NOMO-1 treated with dmso at 0.1 percent for 144 hours (cell line): Measurements from ENCODE around the gene HLA-DMA.

ENCODE experiments used
- DNase-seq: peaks from one replicate; lab custom pipeline; 2025; ENCODE audit not compliant: unreplicated experiment; lab: John Stamatoyannopoulos, UW

HLA-DMA gene

DNA sequence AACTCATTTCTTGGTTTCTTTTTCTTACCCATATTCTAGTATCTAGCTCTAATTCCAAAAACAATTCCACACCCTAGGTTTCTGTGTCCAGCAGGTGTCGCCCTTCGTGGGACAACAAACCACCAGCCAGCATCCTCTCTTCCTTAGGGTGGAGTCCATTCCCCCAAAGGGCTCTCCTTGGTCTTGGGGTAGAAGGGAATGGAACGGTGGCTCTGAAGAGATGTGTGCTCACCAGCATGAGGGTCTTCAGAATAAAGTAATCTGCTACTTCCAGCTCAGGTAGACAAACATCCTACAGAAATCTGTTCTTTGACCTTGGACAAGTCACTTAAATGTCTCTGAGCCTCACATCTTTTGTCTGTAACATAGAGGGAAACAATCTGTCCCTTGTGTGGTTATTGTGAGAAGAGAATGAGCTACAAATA is 19.2 kb downstream of the HLA-DMA start:
- DNase-seq: peak; percentile 31

DNA sequence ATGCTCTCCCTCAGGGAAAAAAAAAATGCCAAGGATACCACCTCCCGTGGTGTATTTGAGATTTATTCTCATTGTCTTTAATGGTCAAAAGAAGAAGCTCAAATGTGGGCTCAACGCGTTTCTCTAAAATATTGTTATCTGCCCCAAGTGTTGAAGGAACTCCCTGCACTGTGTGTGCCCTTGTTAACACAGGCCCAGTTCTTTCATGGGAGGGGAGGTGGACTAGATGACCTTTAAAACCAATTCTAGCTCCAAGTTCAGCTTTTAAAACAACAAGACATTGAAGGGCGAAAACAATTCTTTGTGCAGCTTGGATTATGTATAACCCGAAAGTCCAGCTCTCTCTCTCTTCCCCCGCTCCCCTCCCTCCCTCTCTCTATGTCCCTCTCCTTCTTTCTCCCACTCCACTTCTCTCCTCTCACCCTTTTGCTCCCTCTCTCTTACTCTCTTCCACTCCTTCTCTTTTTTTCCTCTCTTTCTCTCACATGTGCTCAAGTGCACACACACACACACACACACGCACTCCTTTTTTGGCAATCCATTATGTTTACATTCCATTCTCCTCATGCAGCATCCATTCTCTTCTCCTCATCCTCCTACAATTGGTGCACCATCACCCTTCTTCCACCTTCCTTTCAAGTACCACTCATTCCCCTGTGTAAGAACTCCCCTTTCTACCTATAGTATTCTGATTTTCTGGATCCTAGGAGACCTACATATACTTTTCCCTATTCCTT is 20.6 kb downstream of the HLA-DMA start:
- no peak for DNase-seq

DNA sequence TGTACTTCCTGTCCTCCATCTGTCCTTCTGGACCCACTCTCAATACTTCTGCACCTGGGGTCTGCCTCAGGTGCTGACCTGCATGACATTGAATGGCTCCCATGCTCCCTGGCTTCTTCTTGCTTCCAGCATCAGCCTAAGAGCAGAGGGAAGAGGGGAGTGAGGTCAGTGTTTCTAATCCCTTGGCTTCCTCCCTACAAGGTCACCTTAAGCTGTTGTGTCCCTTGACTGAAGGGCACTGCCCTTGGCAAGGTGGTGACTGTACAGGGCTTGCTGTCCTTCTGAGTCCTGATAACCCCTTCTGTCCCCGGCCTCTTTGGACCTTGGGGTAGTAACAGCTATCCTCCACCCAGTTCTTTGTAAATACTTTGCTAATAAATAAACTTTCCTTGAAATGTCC is 21.7 kb downstream of the HLA-DMA start:
- no peak for DNase-seq

DNA sequence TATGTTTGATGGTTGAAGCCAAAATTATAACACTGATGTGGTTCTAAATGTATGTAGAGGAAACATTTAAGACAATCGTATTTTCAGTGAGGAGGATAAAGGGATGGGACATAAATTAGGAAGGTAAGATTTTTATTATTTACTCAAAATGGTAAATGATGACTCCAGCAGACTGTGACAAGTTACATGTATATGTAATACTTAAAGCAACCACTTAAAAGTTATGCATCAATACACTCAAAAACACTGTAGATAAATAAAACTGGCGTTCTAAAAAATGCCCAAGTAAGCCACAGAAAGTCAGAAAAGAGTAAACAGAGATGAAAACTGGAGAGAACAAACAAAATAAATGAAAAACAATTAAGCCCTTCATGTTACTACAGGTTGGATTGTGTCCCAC is 30.8 kb downstream of the HLA-DMA start:
- no peak for DNase-seq

DNA sequence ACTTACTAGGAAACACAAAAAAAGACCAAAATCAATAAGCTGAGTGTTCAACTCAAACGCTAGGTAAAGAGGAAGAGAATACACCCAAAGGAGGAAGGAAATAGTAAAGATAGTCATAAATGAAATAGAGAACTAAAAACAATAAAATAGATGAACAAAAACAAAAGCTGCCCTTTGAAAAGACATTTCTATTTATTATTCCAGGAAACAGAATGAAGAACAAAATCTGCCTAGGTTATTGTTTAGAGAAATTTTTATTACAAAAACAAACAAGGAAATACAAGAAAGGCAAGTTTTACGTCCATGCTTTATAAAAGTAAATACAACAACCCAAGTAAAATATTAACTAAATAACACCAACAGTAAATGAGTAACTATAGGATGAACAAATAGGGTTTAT is 32.2 kb downstream of the HLA-DMA start:
- peak; percentile 40 for DNase-seq

DNA sequence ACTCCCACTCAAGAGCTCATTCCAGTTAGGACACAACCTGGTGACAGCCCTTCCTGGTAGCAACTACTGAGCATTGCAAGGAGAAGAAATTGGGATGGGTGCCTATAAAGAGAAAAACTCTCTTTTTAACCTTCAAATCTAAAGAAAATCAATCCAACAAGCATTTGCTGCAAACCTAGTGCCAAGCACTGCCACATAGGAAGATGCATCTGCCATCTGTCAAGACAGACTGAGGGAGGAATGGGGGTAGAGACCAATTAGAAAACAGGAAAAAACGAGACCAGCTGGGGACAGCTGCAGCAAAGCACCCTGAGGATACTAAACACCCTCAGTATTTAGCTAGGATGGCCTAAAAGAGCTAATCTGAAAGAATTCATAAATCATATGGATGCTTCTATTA is 39.9 kb downstream of the HLA-DMA start:
- no peak for DNase-seq

DNA sequence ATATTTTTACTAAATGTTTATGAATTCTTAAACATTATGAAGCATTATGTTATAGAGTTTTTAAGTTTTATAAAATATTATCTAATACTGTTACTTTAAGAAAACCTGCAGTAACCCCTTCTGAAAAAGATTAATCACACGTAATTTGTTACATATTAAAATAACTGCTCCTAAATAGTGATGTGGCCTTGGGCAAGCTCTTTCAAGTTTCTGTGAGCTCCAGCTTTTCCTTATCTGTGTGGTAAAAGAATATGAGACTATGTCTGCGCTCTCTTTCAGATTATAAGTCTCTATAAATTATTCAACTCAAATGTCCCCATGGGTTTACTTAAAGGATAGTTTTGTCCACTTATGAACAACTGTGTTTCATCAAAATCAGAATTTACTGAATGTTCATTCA is 44.0 kb downstream of the HLA-DMA start:
- no peak for DNase-seq

DNA sequence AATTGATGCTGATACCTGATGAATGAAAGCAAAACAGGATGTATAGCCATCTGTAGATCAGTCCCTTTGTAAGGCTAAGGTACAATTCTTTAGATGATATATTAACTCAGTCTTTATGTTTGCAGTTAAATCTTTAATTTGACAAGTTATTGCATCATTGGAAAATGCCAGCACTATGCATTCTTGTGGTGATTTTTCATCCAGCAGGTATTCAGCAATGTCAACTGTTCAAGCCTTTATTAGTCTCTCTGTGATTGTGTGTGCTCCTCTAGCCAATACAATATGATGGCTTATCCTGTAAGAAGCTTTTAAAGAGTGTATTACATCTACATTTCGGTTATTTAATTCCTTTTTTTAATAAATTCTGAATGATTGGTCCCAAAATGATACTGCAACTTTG is 46.4 kb downstream of the HLA-DMA start:
- DNase-seq: no peak

DNA sequence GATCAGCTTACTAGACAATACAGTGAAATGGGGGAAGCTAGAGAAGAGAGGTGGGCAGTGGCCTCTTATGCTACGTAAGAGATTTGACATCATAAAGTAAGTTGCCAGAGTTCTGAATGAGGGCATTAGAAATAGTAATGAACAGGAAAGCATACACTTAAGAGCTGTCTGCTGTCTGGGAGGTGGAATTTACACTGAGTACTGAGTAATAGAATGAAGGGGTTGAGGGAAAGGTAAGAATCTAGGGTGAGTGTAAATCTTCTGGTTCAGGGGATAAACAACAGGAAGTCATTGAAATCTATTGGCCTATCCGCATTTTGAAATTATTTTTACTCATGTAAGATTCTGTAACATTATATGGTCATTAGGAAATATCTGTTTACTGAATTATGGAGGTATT is 47.8 kb downstream of the HLA-DMA start:
- DNase-seq: no peak

DNA sequence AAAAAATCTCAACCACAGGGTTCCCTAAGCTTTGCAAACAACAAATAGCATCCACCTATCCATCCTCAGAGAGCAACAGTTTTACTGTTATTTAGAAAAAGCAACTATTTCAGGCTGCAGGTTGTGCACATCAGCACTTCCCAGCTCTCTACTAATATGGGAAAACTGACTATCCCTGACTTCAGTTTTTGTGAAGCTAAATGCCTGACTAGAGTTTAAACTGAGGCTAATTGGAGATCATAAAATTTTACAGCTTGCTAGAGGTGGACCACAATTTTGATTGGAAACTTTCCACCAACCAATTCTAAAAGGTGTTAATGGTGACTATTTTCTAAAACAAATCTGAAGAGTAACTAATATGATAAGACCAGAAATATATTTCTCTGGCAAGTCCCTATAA is 48.9 kb downstream of the HLA-DMA start:
- no peak for DNase-seq
